Activated T-cell treated with anti-CD3 and anti-CD28 coated beads for 24 hours (primary cell): ENCODE data around the gene PDCL3.
A peak's percentile ranks its signal among the peaks of the same experiment; 100 is the strongest.

ENCODE experiments used
- DNase-seq: peaks from one replicate; pipeline ENCODE4 v3.0.0-alpha.2; 2020; ENCODE audit warnings: low read depth

Gene PDCL3

DNA sequence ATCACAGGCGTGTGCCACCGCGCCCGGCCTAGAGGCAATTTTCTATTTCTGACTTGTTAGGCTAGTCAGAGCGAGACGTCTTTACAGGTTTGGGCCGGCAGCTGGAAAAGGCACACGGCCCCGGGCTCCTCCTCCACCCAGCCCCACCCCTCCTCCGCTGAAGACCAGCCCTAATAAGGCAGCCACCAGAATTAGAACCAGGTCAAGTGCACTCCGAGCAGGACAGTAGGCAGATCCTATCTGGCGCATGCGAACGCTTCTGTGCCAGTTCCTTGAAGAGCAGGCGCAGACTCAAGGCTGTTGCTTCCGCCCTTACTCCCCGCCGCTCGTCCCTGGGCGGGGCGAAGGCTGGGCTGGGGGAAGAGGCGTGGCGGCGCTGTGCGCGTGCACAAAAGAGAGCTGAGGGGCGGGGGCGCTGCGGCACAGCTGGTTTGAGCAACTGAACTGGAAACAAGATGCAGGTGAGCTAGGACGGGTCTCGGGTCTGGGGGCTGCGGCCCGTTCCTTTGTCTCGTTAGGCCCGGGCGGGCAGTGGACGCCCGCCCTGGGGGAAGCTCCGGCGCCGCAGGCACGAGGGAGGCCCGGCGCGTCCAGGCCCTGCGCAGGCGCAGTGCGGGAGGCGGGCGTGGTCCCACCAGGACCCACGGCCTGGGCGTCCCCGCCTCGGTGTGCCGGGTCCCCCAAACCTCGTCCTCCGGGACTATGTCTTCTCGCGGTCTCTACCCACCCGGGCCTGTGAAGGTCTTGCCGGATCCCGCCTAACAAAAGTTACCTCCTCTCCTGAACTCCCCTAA lies at the start of gene PDCL3:
Gene PDCL3, plus strand, starts transcription at position 381 of the 794 bp plus-strand sequence. Its CDS starts 75 bp downstream, at position 456.
- peak; percentile 92 for DNase-seq

DNA sequence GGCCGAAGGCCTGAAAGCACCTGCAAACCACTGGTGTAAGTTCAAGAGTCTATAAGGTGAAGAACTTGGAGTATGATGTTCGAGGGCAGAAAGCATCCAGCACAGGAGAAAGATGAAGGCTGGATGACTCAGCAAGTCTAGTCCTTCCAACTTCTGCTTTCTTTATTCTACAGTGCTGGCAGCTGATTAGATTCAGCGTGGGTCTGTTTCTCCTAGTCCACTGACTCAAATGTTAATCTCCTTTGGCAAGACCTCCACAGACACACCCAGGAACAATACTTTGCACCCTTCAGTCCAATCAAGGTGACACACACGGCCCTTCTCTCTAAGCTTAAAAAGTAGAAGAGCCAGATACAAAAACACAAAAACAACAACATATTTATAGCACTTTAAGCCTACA lies 49.1 kb upstream of the PDCL3 start:
- no peak for DNase-seq

DNA sequence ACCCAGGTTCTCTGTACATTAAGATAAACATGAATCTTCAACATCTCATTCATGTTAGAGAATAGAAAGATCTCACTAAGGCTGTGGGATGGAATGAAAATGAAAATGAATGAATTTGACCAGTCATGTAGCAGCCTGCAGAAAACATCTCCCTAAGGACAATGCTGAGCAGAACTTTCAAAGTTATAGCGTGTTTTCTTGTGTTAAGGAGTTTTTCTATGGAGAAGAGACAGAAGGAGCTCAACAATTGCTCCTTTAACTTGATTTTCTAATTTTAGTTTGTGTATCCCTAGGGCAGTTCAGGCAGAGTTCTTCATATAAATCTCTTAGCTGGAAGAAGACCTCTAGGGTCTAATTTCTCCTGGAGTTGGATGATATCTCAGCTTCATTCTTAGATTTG lies 45.2 kb upstream of the PDCL3 start:
- no peak for DNase-seq

DNA sequence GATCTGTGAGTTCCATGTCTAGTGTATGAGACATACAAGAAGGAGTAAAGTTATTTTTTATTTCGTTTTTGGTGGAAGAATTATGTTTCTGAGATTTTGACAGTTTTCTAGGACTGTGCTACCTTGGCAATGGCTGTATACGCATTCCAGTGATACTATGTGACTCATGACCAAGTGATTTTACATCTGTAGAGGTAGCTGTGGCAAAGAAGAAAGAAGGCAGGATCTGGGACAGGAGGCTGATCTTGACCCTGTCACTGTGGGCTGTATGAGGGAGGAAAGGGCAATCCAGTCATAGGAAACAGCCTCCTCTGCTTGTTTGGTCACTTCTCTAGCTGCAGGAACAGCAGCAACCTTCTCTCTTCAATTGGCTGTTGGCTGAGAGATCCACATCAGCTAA lies 44.0 kb upstream of the PDCL3 start:
- DNase-seq, result no peak

DNA sequence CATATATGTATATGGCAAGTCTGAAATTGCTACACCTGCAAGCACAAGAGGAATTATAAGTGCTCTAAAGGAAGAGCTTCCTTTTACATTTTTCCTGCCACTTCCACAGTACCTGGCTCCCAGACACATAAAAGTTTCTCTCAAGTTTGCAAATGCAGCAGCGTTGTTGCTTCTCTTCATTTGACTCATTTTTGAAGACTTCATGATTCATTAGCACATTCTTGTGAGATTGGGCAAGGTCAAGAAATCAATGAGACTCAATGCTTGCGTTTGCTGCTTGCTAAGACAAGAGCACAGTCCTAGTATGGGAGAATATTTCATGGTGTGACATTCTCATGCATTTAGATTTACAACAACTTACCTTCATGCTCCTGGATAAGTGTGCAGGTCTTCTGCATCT lies 42.6 kb upstream of the PDCL3 start:
- no peak for DNase-seq

DNA sequence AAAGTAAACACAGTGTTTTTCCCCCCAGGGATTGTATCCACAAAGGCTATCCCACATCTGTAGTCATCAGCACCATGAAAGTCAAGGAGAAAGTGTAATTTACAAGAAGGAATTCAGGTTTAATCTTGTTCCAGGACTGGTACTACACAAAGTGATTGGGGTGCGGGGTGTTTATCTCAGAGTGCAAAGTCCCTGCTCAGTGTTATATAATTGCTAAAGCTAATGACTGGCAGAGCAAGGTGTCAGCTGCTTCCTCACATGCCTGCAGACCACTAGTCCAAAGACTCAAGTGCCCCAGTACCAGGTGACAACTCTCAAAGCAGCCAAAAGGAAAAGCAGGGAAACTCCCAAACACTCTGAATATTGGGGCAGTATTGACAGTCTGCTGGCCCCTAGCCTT lies 40.4 kb upstream of the PDCL3 start:
- DNase-seq, result no peak

DNA sequence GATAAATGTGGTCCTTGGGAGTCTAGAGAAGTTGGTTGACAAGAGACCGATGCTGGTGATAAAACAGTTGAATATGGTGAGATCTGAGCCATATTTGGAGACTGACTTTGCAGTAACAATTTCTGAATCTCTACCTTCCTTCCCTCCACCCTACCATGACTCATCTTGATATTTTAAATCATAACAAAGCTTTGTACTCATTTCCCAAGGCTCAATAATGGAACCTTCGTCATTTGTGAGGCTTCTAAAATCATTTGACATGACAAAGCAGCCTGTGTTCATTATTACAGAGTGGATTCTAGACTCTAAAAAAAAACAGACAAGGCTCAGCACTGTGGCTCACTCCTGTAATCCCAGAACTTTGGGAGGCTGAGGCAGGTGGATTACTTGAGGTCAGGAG lies 38.5 kb upstream of the PDCL3 start:
- no peak for DNase-seq

DNA sequence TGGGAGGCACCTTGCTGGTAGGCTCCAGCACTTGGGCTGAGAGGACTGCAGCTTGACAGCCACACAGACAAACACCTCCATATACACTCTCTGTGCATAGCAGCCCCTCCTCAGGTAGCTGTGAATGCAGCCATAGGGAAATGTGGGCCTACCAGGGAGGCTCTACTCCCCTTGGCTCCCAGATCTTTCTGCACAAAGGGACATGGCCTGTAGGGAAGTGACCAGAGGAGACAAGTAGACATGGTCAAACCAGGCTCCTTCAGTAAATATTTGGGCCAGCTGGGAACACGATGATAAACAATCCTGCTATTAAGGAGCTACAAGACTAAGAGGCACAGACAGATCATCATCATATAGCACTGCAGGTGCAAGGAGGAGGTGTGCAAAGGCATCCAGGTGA lies 35.9 kb upstream of the PDCL3 start:
- DNase-seq, result no peak

DNA sequence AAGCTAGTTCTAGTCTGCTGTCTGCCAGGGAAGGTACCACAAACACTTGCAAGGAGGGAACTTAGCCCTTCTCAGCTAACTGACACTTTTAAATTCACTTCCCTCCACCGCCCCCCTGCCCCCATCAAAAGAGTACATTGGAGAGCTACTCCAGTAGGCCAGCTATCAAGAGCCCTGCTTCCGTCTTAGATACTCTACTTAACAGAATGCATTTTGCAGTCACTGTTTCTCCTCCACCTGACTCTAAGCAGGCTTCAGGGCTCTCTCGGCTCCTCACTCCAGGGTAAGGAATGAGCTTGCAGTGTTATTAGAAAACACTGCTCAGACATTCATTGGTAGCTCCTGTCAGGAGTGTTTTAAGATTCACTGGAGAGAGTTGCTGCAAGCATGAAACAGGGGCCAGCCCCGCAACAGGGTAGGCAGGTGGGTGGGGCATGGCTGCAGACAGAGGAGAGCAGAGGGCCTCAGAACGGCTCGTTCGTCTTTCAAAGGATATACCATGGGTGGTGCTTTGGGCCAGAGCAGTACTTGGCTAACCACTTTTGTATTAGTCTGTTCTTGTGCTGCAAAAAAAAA lies 35.3 kb upstream of the PDCL3 start:
- no peak for DNase-seq

DNA sequence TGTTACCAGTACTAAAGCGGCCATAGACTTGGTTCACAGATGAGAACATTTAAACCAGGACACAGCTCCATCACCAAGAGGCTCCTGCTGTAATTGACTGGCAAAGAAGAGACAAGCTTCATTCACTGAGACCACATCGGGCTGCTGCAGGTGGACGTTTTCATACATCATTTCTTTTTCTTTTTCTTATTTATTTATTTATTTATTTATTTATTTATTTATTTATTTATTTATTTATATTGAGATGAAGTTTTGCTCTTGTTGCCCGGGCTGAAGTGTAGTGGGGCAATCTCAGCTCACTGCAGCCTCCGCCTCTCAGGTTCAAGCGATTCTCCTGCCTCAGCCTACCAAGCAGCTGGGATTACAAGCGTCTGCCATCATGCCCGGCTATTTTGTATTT lies 33.6 kb upstream of the PDCL3 start:
- DNase-seq, result no peak

DNA sequence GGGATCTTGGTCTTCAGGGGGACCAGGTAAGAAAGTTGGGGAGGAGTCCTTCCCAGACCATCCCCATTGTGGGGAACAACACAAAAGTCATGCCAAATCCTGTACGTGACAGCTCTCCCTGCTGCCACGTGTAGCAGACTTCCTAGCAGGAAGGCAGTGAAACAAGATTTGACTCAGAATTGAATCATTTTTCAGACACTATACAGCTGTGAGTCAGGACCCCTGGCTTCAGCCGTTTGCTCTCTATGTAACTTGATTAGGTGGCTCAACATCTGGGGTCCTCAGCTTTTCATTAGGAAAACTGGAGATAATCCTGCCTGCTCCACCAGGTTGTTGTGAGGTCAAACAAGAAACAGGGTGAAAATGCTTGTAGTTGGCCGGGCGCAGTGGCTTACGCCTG lies 32.9 kb upstream of the PDCL3 start:
- no peak for DNase-seq

DNA sequence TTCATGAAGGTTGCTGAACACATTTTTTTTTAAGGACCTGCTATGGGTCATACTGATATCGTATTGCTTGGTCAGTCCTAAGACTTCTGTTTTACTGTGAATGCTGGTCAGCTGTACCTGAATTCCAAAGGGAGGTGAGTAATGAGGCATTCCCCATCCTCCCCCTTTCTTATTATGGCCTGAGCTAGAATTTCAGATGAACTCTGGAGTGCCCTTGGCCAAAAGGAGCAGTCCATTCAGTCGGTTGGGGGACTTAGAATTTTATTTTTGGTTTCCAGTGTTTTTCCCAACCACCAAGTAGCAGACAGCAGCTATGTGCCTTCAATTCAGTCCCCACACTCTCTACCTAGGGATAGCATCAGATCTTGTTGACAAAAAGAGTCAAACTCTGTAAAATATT lies 26.9 kb upstream of the PDCL3 start:
- DNase-seq, result no peak

DNA sequence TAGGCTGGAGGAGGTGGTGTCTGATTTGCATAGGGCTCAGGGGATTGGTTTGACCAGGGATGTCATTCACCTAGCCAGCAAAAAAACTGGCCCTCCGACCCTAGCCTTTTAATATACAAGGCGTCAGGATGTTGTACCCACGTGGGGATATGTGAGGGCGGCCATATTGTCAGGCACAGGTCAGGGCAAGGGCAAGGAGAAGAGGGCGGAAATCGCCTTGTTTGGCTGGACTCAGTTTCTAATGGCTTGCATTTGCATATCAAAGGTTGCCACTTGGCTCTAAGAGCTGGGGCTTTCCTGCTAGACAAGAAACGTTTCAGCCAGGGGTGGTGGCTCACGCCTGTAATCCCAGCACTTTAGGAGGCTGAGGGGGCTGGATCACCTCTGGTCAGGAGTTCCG lies 24.9 kb upstream of the PDCL3 start:
- no peak for DNase-seq

DNA sequence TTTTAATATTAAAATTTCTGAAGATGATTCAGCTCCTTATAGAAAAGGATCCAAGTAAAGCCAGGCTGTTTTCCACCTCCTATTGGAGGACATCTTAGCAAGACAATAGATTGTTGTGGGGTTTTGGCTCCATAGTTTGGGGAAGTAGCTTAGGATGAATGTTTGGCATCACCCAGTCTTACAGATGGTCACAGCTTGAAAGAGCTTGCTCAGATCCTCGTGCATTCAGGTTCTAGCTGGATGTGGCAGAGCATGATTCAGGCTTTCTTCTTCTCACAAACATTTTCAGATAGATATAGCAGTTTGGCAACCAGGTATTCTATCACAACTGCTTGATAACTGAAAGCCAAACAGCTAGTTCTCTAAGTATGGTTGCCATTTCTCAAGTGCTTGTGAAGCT lies 23.6 kb upstream of the PDCL3 start:
- DNase-seq, result no peak

DNA sequence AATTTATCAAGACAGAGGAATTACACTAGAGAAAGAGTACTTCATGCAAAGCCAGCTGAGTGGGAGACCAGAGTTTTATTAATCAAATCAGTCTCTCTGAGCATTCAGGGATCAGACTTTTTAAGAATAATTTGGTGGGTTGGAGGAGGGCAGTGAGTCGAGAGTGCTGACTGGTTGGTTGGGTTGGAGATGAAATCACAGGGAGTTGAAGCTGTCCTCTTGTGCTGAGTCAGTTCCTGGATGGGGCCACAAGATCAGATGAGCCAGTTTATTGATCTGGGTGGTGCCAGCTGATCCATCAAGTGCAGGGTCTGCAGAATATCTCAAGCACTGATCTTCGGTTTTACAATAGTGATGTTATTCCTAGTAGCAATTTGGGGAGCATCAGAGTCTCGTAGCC lies 21.4 kb upstream of the PDCL3 start:
- no peak for DNase-seq

DNA sequence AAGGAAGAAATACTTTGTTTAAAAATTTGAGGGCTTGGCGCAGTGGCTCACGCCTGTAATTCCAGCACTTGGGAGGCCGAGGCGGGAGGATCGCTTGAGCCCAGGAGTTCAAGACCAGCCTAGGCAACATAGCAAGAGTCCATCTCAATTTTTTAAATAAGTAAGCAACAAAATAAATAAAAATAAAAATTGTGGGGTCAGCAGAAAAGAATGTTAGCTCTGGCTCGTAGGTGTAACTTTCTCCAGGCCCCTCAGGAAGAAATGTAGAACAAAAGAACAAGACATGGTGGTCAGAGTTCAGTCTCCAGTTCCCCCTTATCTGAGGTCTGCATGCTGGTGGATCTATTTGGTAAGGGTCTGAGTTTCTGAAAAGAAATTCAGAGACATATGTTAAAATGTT lies 20.4 kb upstream of the PDCL3 start:
- no peak for DNase-seq

DNA sequence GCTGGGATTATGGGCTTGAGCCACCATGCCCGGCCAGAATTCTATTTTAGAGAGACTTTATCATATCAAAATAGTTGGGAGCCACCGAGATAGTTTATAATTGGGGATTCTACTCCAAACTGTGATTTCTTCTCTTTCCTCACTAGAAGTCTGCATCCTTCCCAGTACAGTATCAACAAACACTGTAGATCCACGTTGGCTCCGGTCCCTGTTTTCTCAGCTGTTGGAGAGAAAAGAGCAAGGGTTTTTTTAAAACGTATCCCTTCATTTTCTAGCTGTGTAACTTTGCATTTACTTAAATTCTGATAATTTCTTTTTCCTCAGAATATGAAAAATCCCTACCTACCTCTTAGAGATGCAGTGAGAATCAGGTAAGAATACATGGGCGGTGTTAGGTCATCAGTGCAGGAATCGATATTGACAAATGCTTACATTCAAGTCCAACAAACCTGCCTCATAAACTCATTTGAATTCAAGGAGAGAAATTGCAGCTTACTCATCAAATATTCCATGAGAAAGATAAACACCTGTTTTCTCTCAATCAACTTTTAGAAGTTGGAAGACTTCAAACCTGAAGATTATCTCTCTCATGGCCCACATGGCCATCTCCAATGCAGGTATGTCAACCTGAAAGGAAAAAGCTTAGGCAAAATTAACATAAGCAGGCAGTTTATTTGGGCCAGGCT lies 17.7 kb upstream of the PDCL3 start:
- no peak for DNase-seq

DNA sequence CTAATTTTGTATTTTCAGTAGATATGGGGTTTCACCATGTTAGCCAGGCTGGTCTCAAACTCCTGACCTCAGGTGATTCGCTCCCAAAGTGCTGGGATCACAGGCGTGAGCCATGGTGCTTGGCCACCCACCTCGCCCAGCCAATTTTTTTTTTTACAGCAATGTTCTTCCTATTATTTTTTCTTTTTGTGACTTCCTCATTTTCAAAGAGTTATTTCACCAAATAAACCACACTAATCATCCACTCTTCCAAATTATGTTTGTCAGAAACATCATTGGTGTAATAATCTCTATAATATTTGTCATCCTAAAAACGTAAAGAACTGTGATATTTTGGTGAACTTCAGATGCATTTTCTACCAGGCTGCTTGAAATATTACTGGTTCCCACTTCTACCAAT lies 16.3 kb upstream of the PDCL3 start:
- DNase-seq, result no peak

DNA sequence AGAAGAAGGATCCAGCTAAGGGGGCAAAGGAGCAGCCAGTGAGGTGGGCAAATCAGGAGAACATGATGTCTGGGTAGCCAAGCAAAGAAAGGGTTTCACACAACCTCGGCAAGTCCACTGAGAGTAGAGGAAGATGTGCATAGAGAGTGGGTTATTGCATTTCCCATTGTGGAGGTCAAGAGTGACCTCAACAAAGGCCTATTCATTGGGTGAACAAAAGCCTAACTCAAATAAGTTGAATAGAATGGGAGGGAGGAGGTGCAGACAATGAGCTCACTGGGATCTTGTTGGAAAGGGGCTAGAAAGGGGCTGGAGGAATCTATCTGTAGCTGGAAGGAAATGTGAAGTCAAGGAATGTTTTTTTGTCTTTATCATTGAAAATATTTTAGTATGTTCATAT lies 14.0 kb upstream of the PDCL3 start:
- DNase-seq, result no peak

DNA sequence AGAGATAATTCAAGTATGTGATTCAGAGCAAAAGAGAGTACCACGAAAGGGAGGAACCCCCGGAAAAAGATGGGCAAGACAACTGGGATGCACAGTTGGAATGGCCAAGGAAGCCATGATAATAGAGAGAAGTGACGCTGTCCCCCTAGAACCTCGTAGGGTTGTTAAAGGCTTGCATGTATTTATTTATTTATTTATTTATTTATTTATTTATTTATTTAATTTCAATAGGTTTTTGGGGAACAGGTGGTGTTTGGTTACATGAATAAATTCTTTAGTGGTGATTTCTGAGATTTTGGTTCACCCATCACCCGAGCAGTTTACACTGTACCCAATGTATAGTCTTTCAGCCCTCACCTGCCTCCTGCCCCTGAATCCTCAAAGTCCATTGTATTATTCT lies 11.5 kb upstream of the PDCL3 start:
- DNase-seq, result no peak

DNA sequence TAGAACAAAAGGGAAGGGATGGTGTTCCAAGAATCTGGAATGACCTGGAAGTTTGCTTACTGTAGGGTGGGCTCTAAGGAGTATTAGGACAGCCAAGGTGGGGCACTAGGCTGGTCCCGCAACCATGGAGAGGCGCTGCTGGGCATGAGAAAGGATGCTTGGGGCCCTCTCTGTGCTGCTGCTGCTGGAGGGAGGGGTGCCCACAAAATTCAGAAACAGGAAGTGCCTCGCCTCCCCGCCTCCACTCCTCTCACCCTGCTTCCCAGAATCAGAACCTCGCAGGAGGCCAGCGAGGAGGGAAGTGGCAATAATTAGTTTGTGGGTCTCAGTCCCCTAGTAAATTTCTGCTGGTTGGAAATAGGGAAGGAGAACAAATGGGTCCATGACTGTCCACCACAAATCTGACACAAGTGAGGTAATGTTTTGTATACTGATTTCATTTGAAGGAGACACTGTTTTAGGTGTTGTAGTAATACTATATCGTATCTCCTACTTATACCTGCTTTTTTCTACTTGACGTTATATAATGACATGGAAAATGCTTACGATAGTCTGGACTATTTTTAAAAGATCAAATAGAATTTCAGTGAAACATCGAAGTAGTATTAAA lies 7.9 kb upstream of the PDCL3 start:
- peak; percentile 13 for DNase-seq

DNA sequence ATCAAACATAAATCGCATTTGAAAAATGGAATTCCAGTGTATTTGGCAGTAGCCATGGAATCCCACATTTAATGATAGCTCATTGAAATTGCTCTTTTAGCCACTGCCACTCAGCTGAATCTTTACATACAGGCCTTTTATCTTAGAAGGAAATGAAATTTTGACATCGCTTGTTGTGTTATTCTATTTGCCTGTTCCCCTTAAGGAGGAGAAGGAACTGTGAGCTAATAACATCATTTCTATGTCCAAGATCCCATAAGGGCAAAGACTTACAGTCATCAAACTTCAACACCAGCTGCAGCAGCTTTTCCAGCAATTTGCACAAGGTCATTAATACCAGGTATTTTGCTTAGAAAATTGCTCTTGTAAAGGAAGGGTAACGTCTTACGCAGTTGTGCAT lies 6.0 kb upstream of the PDCL3 start:
- DNase-seq, result no peak

DNA sequence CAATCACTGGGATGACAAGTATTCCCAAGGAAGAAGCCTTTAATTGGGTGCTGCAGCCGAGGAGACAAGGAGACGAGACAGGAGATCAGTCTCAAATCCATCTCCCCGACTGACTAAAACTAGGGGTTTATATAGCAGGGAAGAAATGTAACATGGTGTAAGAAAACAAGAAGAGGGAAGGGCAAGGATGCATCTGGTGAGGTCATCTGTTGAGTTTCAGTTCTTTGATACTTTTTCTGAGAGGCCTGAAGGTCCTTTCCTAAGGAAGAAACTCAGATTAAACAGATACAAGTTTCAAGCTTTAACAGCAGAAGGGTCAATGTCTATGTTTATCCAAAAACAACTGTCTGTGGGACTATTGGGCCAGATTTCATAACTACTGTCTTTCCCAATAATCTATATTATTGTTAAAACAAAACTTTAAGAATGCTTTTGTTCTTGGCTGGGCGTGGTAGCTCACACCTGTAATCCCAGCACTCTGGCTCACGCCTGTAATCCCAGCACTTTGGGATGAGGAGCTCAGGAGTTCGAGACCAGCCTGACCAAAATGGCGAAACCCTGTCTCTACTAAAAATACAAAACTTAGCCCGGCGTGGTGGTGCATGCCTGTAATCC lies 2.5 kb upstream of the PDCL3 start:
- no peak for DNase-seq
